Lower lobe of right lung (tissue), 2 donors: ENCODE results near the gene ADGRE1. TPM values are rescaled to one million over a fixed set of nuclear protein-coding genes. Genes with fewer than 3 reads are reported as not detected.
A peak's percentile ranks its signal among the peaks of the same experiment; 100 is the strongest.

Experiments used
- ATAC-seq, 2 donors: fragments of 200-7000 bp; cut with Tn5 transposase; one replicate each; pipeline ENCODE4 v1.9.1; 2020 to 2022; ENCODE audit warnings: mild to moderate bottlenecking in 2 of 2, moderate library complexity in 2 of 2
- DNase-seq: peaks from one replicate; pipeline ENCODE4 v3.0.0-alpha.2; 2020
- H3K27ac ChIP-seq: fragments of 200-600 bp; one replicate; pipeline ENCODE4 v1.8.0; 2022
- H3K27me3 ChIP-seq: fragments of 200-600 bp; one replicate; pipeline ENCODE4 v1.8.0; 2022; ENCODE audit warnings: low read depth
- H3K36me3 ChIP-seq: fragments of 200-600 bp; one replicate; pipeline ENCODE4 v1.8.0; 2022; ENCODE audit warnings: mild to moderate bottlenecking
- H3K4me1 ChIP-seq: fragments of 200-600 bp; one replicate; pipeline ENCODE4 v1.8.0; 2022
- H3K4me3 ChIP-seq: fragments of 200-600 bp; one replicate; pipeline ENCODE4 v1.8.0; 2022; ENCODE audit warnings: mild to moderate bottlenecking
- H3K9me3 ChIP-seq: fragments of 200-600 bp; one replicate; pipeline ENCODE4 v1.8.0; 2022
- CTCF ChIP-seq: fragments of 200-600 bp; IDR thresholded peaks from one replicate; pipeline ENCODE4 v1.8.0; 2022; ENCODE audit warnings: antibody characterized with exemption, mild to moderate bottlenecking
- intact Hi-C: fragments of 100-400 bp; cut with DNase I; formaldehyde crosslinking; loops from one replicate; pipeline ENCODE4 v1.11.0; 2022
- total RNA-seq: library from RNA; stranded (reverse); fragmentation: NEBNext Ultra II Directional; extraction: Animal tissue kit (Norgen Biotek cat#: 25700); gene quantifications from one replicate; pipeline ENCODE4 v1.2.1, GENCODE V29; 2021
- donor health status: DM: no; HTN: yes; CAD: no; lungs with severe emphysema.

The ADGRE1 gene
- total RNA-seq, 1 donor from 2014 or later, result 1.8 TPM

GRCh38 chr19:6856749-6857372 lies 30.5 kb upstream of the ADGRE1 start:
- intact Hi-C loops, result no loop called here
- Histone ChIP-seq H3K9me3 (no peaks in the 10 kb centered on the region), H3K27ac (no peak overlapping the region), H3K36me3 (peaks cover 10% of the 10 kb centered on the region), H3K4me3 (no peak overlapping the region), H3K27me3 (no peaks in the 10 kb centered on the region), H3K4me1 (no peaks in the 10 kb centered on the region)
- DNase-seq, result no peak
- ATAC-seq, result no peak
- TF ChIP-seq CTCF, result no peak

GRCh38 chr19:6861683-6862286 lies 25.6 kb upstream of the ADGRE1 start:
- Histone ChIP-seq H3K36me3 (no peaks in the 10 kb centered on the region), H3K4me1 (peaks cover 8% of the 10 kb centered on the region), H3K4me3 (no peak overlapping the region), H3K27ac (no peak overlapping the region), H3K27me3 (no peaks in the 10 kb centered on the region), H3K9me3 (no peaks in the 10 kb centered on the region)
- intact Hi-C loops, result no loop called here
- ATAC-seq (no peak), DNase-seq (no peak)
- no peak for TF ChIP-seq CTCF

- no peaks in the 10 kb centered on the region for H3K9me3 ChIP-seq
- TF ChIP-seq CTCF, result peak; percentile 91
- ATAC-seq, result peak; percentile 96
- no peaks in the 10 kb centered on the region for H3K36me3 ChIP-seq
- no peaks in the 10 kb centered on the region for H3K27me3 ChIP-seq
- peak overlapping the region; percentile 50 for H3K4me3 ChIP-seq
- DNase-seq, result peak; percentile 89
- intact Hi-C loops, result no loop called here
- no peak overlapping the region for H3K27ac ChIP-seq
- peaks cover 8% of the 10 kb centered on the region for H3K4me1 ChIP-seq
These were observed 24.7 kb upstream of the ADGRE1 start for GRCh38 chr19:6862673-6863078.

- Histone ChIP-seq H3K4me1 (peaks cover 16% of the 10 kb centered on the region), H3K4me3 (no peak overlapping the region), H3K27ac (no peak overlapping the region), H3K9me3 (no peaks in the 10 kb centered on the region), H3K36me3 (no peaks in the 10 kb centered on the region), H3K27me3 (no peaks in the 10 kb centered on the region)
- no peak for TF ChIP-seq CTCF
- intact Hi-C loops, result no loop called here
- DNase-seq (no peak), ATAC-seq (no peak)
These were observed 22.9 kb upstream of the ADGRE1 start for GRCh38 chr19:6864325-6864940.

DNA sequence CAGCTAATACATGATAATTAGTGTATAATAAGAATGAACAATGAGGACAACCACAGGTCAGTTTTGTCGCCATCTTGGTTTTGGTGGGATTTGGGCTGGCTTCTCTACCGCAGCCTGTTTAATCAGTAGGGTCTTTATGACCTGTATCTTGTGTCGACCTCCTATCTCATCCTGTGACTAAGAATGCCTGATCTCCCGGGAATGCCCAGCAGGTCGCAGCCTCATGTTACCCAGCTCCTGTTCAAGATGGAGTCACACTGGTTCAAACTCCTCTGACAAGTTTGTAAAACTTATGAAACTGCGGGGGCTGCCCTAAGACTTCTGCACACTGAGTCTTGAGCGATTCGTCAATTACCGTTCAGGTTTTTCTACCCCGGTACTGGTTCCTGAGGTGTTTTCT lies 21.5 kb upstream of the ADGRE1 start:
- ATAC-seq (no peak), DNase-seq (no peak)
- H3K9me3 ChIP-seq, result no peaks in the 10 kb centered on the region
- H3K27me3 ChIP-seq, result no peaks in the 10 kb centered on the region
- peaks cover 16% of the 10 kb centered on the region for H3K4me1 ChIP-seq
- no peak for TF ChIP-seq CTCF
- intact Hi-C loops, result no loop called here
- H3K4me3 ChIP-seq, result no peak overlapping the region
- H3K36me3 ChIP-seq, result no peaks in the 10 kb centered on the region
- no peak overlapping the region for H3K27ac ChIP-seq
